A549 (cell line): Measurements from ENCODE around the gene SLC35E4. TPM values are rescaled to one million over a fixed set of nuclear protein-coding genes. Genes with fewer than 3 reads are reported as not detected.

Source experiments
- ATAC-seq, 2 experiments: fragments of 200-7000 bp in 1 of 2; fragments of >200 bp in 1 of 2; cut with Nextera tagmentation in 1 of 2; cut with Tn5 transposase in 1 of 2; 3 replicates each; pipeline versions ENCODE4 v1.8.0 to v1.9.1; 2018 to 2020; ENCODE audit warnings: mild to moderate bottlenecking in 1 of 2, moderate library complexity in 1 of 2
- CTCF ChIA-PET: fragments of 300-600 bp; sonication (Branson Sonifier 250); formaldehyde crosslinking; extraction: SDS; loops from one replicate; lab custom pipeline; 2021; ENCODE audit warnings: antibody characterized with exemption, inconsistent platforms; lab: Yijun Ruan, JAX
- POLR2A ChIA-PET: fragments of 350-600 bp; formaldehyde crosslinking; extraction: SDS; loops from one replicate; lab custom pipeline; 2021; ENCODE audit warnings: antibody characterized with exemption, inconsistent platforms; lab: Yijun Ruan, JAX
- DNase-seq, 2 experiments: peaks; one replicate each; pipeline versions ENCODE4 v3.0.0 to v3.0.0-alpha.2; 2011 to 2016; ENCODE audit warnings: low read depth in 1 of 2, low spot score in 1 of 2
- FAIRE-seq: peaks from 2 replicates; lab custom pipeline; 2011; peaks lifted over from hg19 to GRCh38; lab: Jason Lieb, UNC
- H3K27ac ChIP-seq, 2 experiments: fragments of >200 bp; sonication (Bioruptor Twin); formaldehyde crosslinking; 3 replicates each; pipeline ENCODE4 v1.5.1; 2016 to 2017
- H3K4me1 ChIP-seq: fragments of >200 bp; sonication (Bioruptor Twin); formaldehyde crosslinking; 3 replicates; pipeline ENCODE4 v1.6.1; 2016
- H3K4me2 ChIP-seq: fragments of >200 bp; sonication (Bioruptor Twin); formaldehyde crosslinking; 3 replicates; pipeline ENCODE4 v1.6.1; 2016
- H3K4me3 ChIP-seq: fragments of >200 bp; sonication (Bioruptor Twin); formaldehyde crosslinking; 3 replicates; pipeline ENCODE4 v1.5.1; 2016
- H3K9me3 ChIP-seq: fragments of >200 bp; sonication (Bioruptor Twin); formaldehyde crosslinking; 3 replicates; pipeline ENCODE4 v1.6.1; 2016
- CHD2 ChIP-seq: fragments of 150-350 bp; IDR thresholded peaks from 2 replicates; pipeline ENCODE4 v1.6.1; 2014; ENCODE audit warnings: low read length; ENCODE audit not compliant: partially characterized antibody
- EP300 ChIP-seq, 2 experiments: fragments of >200 bp; sonication (Bioruptor Twin); formaldehyde crosslinking; IDR thresholded peaks; 2 replicates in 1 of 2; 3 replicates in 1 of 2; pipeline ENCODE4 v1.6.1; 2016 to 2017
- ESRRA ChIP-seq: fragments of 150-350 bp; IDR thresholded peaks from 2 replicates; pipeline ENCODE4 v1.6.1; 2014; ENCODE audit warnings: mild to moderate bottlenecking, low read length, borderline replicate concordance
- FOSB ChIP-seq: fragments of 250-450 bp; sonication (Bioruptor Pico); IDR thresholded peaks from 2 replicates; pipeline ENCODE4 v1.5.0; 2020; ENCODE audit warnings: mild to moderate bottlenecking, moderate library complexity
- FOSL2 ChIP-seq, 2 experiments: fragments of 450-650 bp in 1 of 2; fragments of >200 bp in 1 of 2; sonication (Bioruptor Twin) in 1 of 2; formaldehyde crosslinking; IDR thresholded peaks; 2 replicates each; pipeline versions ENCODE4 v1.5.0 to v1.6.1; 2016 to 2020; ENCODE audit warnings: mild to moderate bottlenecking in 1 of 2, moderate library complexity in 1 of 2
- JUNB ChIP-seq: fragments of >200 bp; sonication (Bioruptor Twin); formaldehyde crosslinking; IDR thresholded peaks from 2 replicates; pipeline ENCODE4 v1.6.1; 2016
- KDM5A ChIP-seq: fragments of 200-600 bp; sonication (generic); IDR thresholded peaks from 2 replicates; pipeline ENCODE4 v1.6.1; 2016; ENCODE audit warnings: antibody characterized with exemption, mild to moderate bottlenecking
- NFE2L2 ChIP-seq: fragments of 150-350 bp; conservative IDR thresholded peaks from 2 replicates; pipeline ENCODE4 v1.6.1; 2014; ENCODE audit warnings: low read length
- POLR2A ChIP-seq: IDR thresholded peaks from 2 replicates; pipeline ENCODE4 v1.6.1; 2012; ENCODE audit warnings: mild to moderate bottlenecking, low read length
- RARB ChIP-seq: fragments of 250-450 bp; sonication (Bioruptor Pico); IDR thresholded peaks from 2 replicates; pipeline ENCODE4 v1.8.0; 2021; ENCODE audit warnings: mild to moderate bottlenecking, moderate library complexity
- TP53 ChIP-seq: fragments of 250-450 bp; sonication (Bioruptor Pico); IDR thresholded peaks from 2 replicates; pipeline ENCODE4 v1.5.0; 2021; ENCODE audit warnings: mild to moderate bottlenecking, moderate library complexity
- WGBS: methylation state at CpG from one replicate; pipeline ENCODE4 v1.1.6; 2017; ENCODE audit errors: missing lambda C conversion rate; 5-methylcytosine and 5-hydroxymethylcytosine counted together
- polyA plus RNA-seq, 4 experiments: library from polyadenylated mRNA; depleted of rRNA in 3 of 4; stranded (reverse); fragments of >200 nt; fragmentation: RNase III in 1 of 4; extraction: RNeasy Plus Mini Kit Qiagen cat#74134 plus additional on column Dnase treatment in 1 of 4; gene quantifications; 2 replicates in 3 of 4; 3 replicates in 1 of 4; pipeline ENCODE4 v1.2.3, GENCODE V29; 2011 to 2017
- TF ChIP-seq, protein P1 (sequence below): fragments of >200 bp; sonication (Bioruptor Twin); formaldehyde crosslinking; IDR thresholded peaks from 2 replicates; pipeline ENCODE4 v1.6.1; 2016
- TF ChIP-seq, protein P2 (sequence below): fragments of 150-350 bp; IDR thresholded peaks from 2 replicates; pipeline ENCODE4 v1.6.1; 2014; ENCODE audit warnings: low read depth, mild to moderate bottlenecking, low read length
- TF ChIP-seq, protein P3 (sequence below): fragments of >200 bp; sonication (Bioruptor Twin); formaldehyde crosslinking; IDR thresholded peaks from 3 replicates; pipeline ENCODE4 v1.6.1; 2016

SLC35E4 gene
- polyA plus RNA-seq, 2 of the 4 experiments (the other 2 are of a cell fraction) = 2.0 to 3.3 TPM

DNA sequence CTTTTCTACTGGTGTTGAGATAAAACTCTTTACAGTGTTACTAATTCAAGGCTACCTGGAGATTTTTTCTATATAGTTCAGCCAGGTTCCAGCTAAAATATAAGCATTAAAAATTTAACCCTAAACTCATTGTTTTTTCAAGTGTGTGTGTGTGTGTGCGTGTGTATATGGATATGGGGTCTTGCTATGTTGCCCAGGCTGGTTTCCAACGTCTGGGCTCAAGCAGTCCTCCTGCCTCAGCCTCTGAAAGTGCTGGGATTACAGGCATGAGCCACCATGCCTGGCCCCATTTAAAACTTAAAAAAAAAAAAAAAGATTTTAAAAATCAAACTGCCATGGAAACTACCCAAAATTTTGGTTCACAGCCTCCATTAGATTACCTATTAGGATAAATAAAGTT lies 39.4 kb upstream of the SLC35E4 start:
- 45% methylated on average over 2 of the region's 2 CpGs for WGBS
- Histone ChIP-seq H3K9me3 (no peaks in the 10 kb centered on the region), H3K4me3 (no peak overlapping the region), H3K4me1 (no peaks in the 10 kb centered on the region), H3K27ac (no peak overlapping the region), H3K4me2 (no peak overlapping the region)
- DNase-seq (no peak), FAIRE-seq (no peak), ATAC-seq (no peak)
- POLR2A ChIA-PET = no interaction called here
- TF ChIP-seq FOSB (CRISPR knock-in tag) (no peak), EP300 (IDR thresholded peaks at IDR 0.05) (no peak), CHD2 (no peak), JUNB (no peak), KDM5A (no peak)
- TF ChIP-seq, protein P1, sequence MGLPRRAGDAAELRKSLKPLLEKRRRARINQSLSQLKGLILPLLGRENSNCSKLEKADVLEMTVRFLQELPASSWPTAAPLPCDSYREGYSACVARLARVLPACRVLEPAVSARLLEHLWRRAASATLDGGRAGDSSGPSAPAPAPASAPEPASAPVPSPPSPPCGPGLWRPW = no peak
- TF ChIP-seq, protein P2, sequence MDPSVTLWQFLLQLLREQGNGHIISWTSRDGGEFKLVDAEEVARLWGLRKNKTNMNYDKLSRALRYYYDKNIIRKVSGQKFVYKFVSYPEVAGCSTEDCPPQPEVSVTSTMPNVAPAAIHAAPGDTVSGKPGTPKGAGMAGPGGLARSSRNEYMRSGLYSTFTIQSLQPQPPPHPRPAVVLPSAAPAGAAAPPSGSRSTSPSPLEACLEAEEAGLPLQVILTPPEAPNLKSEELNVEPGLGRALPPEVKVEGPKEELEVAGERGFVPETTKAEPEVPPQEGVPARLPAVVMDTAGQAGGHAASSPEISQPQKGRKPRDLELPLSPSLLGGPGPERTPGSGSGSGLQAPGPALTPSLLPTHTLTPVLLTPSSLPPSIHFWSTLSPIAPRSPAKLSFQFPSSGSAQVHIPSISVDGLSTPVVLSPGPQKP = no peak
- CTCF ChIA-PET = interaction anchor here (1.5 kb wide), 1 partner anchor 8 kb away, joined by 4 read pairs; no protein-coding TSS in a partner anchor

DNA sequence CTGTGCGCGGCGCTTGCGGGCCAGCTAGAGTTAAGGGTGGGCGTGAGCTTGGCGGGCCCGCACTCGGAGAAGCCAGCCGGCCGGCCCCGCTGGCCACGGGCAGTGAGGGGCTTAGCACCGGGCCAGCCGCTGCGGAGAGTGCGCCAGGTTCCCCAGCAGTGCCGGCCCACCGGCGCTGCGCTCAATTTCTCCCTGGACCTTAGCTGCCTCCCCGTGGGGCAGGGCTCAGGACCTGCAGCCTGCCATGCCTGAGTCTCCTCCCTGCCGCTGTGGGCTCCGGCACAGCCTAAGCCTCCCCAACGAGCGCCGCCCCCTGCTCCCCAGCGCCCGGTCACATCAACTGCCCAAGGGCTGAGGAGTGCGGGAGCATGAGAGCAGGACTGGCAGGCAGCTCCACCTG lies 38.7 kb upstream of the SLC35E4 start:
- FAIRE-seq (no peak), DNase-seq (no peak)
- no CpG with 5 or more reads among the region's 29 CpGs for WGBS
- H3K9me3 ChIP-seq = no peaks in the 10 kb centered on the region
- no peaks in the 10 kb centered on the region for H3K4me1 ChIP-seq
- TF ChIP-seq KDM5A (no peak), NFE2L2 (no peak), RARB (CRISPR knock-in tag) (no peak), TP53 (no peak)
- TF ChIP-seq, protein P3, sequence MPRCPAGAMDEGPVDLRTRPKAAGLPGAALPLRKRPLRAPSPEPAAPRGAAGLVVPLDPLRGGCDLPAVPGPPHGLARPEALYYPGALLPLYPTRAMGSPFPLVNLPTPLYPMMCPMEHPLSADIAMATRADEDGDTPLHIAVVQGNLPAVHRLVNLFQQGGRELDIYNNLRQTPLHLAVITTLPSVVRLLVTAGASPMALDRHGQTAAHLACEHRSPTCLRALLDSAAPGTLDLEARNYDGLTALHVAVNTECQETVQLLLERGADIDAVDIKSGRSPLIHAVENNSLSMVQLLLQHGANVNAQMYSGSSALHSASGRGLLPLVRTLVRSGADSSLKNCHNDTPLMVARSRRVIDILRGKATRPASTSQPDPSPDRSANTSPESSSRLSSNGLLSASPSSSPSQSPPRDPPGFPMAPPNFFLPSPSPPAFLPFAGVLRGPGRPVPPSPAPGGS = no peak
- TF ChIP-seq, all 56 proteins: peak for 0
- Histone ChIP-seq H3K4me2 (no peak overlapping the region), H3K27ac (no peak overlapping the region), H3K4me3 (no peak overlapping the region)
- no peak for ATAC-seq
- ChIA-PET CTCF (interaction anchor here (0.8 kb wide), 1 partner anchor 9 kb away, joined by 3 read pairs; no protein-coding TSS in a partner anchor), POLR2A (no interaction called here)

DNA sequence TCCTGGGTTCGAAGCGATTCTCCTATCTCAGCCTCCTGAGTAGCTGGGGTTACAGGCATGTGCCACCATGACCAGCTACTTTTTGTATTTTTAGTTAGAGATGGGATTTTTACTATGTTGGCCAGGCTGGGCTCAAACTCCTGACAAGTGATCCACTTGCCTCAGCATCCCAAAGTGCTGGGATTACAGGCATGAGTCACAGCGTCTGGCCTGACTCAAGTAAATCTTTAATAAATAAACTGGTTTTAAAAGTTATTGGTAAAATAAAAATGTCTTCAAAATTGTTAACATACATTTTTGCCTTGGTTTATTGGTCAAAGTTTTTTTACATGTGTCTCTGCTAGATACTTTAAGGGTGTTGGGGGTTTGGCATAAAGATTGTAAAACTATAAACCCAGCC lies 36.6 kb upstream of the SLC35E4 start:
- no peak for FAIRE-seq
- CTCF ChIA-PET = interaction anchor here (1.1 to 1.2 kb wide), 3 partner anchors 15 to 321 kb away, joined by 3 read pairs; no protein-coding TSS in a partner anchor
- Histone ChIP-seq H3K4me3 (no peak overlapping the region), H3K4me2 (no peak overlapping the region), H3K9me3 (no peaks in the 10 kb centered on the region), H3K27ac (no peak overlapping the region), H3K4me1 (no peaks in the 10 kb centered on the region)
- POLR2A ChIA-PET = no interaction called here
- 80% methylated on average over 3 of the region's 3 CpGs for WGBS
- no peak for ATAC-seq
- TF ChIP-seq NFE2L2 = no peak
- TF ChIP-seq, all 56 proteins: peak for 0
- DNase-seq = no peak

DNA sequence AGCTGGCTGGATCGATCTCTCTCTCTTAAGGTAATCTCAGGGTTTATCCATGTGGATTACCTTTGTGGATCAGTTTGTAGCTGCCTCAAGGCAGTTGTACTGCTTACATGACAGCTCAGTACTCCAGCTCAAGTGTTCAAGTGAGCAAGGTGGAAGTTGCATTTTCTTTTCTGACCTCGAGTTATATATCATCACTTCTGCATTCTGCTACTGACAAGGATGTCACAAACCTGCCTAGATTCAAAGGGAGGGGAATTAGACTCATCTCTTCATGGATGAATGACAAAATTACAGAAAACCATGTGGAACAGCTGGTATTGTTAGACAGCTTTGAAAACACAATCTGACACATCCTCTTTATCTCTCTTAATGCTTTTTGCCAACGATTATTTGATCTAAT lies 34.7 kb upstream of the SLC35E4 start:
- ATAC-seq = no peak
- TF ChIP-seq, protein P1 = no peak
- TF ChIP-seq POLR2A = no peak
- TF ChIP-seq, all 56 proteins: peak for 0
- Histone ChIP-seq H3K4me1 (peaks cover 3% of the 10 kb centered on the region), H3K9me3 (no peaks in the 10 kb centered on the region), H3K4me2 (no peak overlapping the region), H3K27ac (no peak overlapping the region), H3K4me3 (no peak overlapping the region)
- 33% methylated on average over 3 of the region's 3 CpGs for WGBS
- ChIA-PET CTCF (interaction anchor here (0.5 to 1.7 kb wide), 2 partner anchors 8 to 156 kb away, joined by 3 to 8 read pairs; no protein-coding TSS in a partner anchor), POLR2A (interaction anchor here (0.8 kb wide), 1 partner anchor 9 kb away, joined by 3 read pairs; the partner anchor contains the start of gene PES1)
- FAIRE-seq (no peak), DNase-seq (no peak)

DNA sequence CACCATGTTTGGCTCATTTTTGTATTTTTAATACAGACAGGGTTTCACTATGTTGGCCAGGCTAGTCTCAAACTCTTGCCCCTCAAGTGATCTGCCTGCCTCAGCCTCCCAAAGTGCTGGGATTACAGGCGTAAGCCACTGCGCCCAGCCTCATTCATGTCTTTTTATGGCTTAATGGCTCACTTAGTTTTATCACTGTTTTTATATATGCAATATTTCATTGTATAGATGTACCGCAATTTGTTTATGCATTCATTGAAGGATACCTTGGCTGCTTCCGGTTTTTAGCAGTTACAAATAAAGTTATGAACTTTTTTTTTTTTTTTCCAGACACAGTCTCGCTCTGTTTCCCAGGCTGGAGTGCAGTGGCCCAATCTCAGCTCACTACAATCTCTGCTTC lies 34.1 kb upstream of the SLC35E4 start:
- FAIRE-seq = no peak
- whole genome bisulfite sequencing = 62% methylated on average over 5 of the region's 5 CpGs
- no peak for DNase-seq
- TF ChIP-seq FOSL2 (IDR thresholded peaks at IDR 0.05) = no peak
- no peak for TF ChIP-seq FOSL2 (CRISPR knock-in tag; IDR thresholded peaks at IDR 0.05)
- no peak for TF ChIP-seq ESRRA
- H3K4me3 ChIP-seq = no peak overlapping the region
- no peak for ATAC-seq
- CTCF ChIA-PET = interaction anchor here (0.5 to 1.7 kb wide), 9 partner anchors 8 to 178 kb away, joined by 3 to 8 read pairs (median 4); no protein-coding TSS in a partner anchor
- peaks cover 8% of the 10 kb centered on the region for H3K4me1 ChIP-seq
- POLR2A ChIA-PET = interaction anchor here (0.8 kb wide), 1 partner anchor 10 kb away, joined by 3 read pairs; the partner anchor contains the start of gene PES1
- H3K9me3 ChIP-seq = no peaks in the 10 kb centered on the region
- H3K4me2 ChIP-seq = no peak overlapping the region
- no peak overlapping the region for H3K27ac ChIP-seq
